Activated CD4-positive, CD25-positive, alpha-beta regulatory T cell treated with anti-CD3 and anti-CD28 coated beads, Interleukin-2, amount 50 U/mL, for 16 hours (primary cell): ENCODE results near the gene TFRC.
"Not testable (repeated sequence)": the region's sequence is repeated elsewhere in the genome, so short reads cannot be mapped to it uniquely, and the experiment has no call there.

Source experiments
- DNase-seq: peaks from one replicate; pipeline ENCODE4 v3.0.0-alpha.2; 2020; ENCODE audit warnings: low read depth, low spot score

The TFRC gene

DNA sequence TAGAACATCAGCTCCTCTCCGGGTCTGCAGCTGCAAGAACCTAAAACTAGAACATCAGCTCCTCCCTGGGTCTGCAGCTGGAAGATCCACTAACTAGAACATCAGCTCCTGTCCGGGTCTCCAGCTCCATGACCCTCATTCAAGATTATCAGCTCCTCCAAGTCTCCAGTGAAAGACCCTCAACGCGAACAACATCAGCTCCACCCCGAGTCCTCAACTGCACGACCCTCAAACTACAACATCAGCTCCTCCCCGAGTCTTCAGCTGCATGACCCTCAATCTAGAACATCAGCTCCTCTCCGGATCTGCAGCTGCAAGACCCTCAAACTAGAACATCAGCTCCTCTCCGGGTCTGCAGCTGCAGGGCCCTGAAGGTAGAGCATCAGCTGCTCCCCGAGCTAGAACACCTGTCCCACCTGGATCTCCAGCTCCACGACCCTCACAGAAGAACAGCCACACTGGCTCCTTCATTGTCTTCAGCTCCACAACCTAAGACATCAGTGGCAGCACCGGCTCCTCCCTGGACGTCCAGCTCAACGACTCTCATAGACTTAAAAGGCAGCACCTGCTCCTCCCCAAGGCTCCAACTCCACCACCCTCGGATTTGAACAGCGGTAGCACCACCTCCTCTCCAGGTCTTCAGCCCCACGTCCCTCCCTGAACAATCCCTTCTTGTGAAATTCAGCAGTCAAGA, 77.4 kb downstream of the TFRC start:
- DNase-seq: not testable (repeated sequence)

DNA sequence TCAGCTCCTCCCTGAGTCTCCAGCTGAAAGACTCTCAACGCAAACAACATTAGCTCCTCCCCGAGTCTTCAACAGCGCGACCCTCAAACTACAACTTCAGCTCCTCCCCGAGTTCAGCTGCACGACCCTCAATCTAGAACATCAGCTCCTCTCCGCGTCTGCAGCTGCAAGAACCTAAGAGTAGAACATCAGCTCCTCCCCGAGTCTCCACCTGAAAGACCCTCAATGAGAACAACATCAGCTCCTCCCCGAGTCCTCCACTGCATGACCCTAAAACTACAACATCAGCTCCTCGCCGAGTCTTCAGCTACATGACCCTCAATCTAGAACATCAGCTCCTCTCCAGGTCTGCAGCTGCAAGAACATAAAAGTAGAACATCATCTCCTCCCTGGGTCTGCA, 78.3 kb downstream of the TFRC start:
- no peak for DNase-seq

DNA sequence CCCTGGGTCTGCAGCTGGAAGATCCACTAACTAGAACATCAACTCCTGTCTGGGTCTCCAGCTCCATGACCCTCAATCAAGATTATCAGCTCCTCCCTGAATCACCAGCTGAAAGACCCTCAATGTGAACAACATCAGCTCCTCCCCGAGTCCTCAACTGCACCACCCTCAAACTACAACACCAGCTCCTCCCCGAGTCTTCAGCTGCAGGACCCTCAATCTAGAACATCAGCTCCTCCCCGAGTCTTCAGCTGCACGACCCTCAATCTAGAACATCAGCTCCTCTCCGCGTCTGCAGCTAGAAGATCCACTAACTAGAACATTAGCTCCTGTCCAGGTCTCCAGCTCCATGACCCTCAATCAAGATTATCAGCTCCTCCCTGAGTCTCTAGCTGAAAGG, 79.2 kb downstream of the TFRC start:
- not testable (repeated sequence) for DNase-seq

DNA sequence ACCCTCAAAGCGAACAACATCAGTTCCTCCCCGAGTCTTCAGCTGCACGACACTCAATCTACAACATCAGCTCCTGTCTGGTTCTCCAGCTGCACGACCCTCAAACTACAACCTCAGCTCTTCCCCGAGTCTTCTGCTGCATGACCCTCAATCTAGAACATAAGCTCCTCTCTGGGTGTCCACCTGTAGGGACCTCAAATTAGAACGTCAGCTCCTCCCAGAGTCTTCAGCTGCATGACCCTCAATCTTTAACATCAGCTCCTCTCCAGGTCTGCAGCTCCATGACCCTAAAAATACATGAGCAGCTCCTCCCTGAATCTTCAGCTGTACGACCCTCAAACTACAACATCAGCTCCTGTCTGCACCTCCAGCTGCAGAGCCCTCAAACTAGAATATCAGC, 80.7 kb downstream of the TFRC start:
- DNase-seq: not testable (repeated sequence)

DNA sequence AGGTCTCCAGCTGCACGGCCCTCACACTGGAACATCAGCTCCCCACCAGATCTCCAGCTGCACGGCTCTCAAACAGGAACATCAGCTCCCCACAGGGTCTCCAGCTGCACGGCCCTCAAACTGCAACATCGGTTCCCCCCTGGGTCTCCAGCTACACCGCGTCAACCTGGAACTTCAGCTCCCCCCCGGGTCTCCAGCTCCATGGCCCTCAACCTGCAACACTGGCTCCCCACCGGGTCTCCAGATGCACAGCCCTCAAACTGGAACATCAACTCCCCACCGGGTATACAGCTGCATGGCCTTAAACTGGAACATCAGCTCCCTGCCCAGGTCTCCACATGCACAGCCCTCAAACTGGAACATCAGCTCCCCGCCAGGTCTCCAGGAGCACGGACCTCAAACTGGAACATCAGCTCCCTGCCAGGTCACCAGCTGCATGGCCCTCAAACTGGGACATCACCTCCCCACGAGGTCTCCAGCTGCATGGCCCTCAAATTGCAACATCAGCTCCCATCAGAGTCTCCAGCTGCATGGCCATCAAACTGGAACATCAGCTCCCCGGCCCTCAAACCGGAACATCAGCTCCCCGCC, 81.4 kb downstream of the TFRC start:
- DNase-seq: not testable (repeated sequence)

DNA sequence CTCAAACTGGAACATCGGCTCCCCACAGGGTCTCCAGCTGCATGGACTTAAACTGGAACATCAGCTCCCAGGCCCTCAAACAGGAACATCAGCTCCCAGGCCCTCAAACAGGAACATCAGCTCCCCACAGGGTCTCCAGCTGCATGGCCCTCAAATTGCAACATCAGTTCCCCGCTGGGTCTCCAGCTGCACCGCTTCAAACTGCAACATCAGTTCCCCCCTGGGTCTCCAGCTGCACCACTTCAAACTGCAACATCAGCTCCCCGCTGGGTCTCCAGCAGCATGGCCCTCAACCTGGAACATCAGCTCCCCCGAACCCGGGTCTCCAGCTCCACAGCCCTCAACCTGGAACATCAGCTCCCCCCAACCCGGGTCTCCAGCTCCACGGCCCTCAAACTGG, 82.0 kb downstream of the TFRC start:
- no peak for DNase-seq
